PC-3 (cell line): ENCODE results near the gene SMAD3.

ENCODE experiments used
- EZH2phosphoT487 ChIP-seq: fragments of 300-600 bp; sonication (generic); IDR thresholded peaks from 2 replicates; pipeline ENCODE4 v1.6.1; 2018; ENCODE audit warnings: mild to moderate bottlenecking, antibody characterized with exemption, low read length, borderline replicate concordance
- TF ChIP-seq, protein P1 (sequence below): fragments of 300-600 bp; sonication (generic); conservative IDR thresholded peaks from 2 replicates; pipeline ENCODE4 v1.5.1; 2017; ENCODE audit warnings: antibody characterized with exemption, low read depth, mild to moderate bottlenecking, low read length

DNA sequence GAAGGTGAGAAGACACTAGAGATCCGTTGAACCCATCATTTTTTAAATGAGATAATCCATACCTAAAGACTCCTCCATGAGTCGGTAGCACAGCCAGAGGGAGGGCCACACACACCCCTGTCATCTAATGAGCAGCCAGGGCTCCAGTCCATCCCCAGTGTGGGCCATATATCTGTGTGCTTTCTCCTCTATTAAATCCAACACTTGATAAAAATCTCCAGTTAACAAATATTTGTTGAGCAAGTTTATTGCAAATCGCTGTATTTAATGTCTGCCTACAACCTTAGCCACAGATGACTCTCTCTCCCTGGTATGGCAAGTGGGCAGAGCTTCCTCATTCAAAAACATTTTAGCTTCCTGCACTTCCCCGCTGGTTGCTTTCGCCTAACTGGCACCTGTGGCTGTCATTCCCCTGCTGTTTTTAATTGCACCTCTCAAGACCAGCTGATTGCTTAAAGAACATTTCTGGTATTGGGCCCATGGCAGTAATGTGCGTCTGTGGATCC is 82.8 kb downstream of the SMAD3 start:
- TF ChIP-seq, protein P1, sequence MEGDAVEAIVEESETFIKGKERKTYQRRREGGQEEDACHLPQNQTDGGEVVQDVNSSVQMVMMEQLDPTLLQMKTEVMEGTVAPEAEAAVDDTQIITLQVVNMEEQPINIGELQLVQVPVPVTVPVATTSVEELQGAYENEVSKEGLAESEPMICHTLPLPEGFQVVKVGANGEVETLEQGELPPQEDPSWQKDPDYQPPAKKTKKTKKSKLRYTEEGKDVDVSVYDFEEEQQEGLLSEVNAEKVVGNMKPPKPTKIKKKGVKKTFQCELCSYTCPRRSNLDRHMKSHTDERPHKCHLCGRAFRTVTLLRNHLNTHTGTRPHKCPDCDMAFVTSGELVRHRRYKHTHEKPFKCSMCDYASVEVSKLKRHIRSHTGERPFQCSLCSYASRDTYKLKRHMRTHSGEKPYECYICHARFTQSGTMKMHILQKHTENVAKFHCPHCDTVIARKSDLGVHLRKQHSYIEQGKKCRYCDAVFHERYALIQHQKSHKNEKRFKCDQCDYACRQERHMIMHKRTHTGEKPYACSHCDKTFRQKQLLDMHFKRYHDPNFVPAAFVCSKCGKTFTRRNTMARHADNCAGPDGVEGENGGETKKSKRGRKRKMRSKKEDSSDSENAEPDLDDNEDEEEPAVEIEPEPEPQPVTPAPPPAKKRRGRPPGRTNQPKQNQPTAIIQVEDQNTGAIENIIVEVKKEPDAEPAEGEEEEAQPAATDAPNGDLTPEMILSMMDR, result no peak
- TF ChIP-seq EZH2phosphoT487, result no peak
